ENCODE data around the gene CDYL2.

CDYL2 gene

GRCh38 chr16:80627108-80627507 lies 177.3 kb downstream of the CDYL2 start:
- no peak for DNase-seq (ENCODE audit: low read depth in 2 of 2)

GRCh38 chr16:80623376-80623775 lies 181.0 kb downstream of the CDYL2 start:
- DNase-seq (ENCODE audit: low read depth in 2 of 2) = no peak

- DNase-seq (ENCODE audit: low read depth in 2 of 2) = no peak
Measured at GRCh38 chr16:80622007-80622406, 182.4 kb downstream of the CDYL2 start.

GRCh38 chr16:80620736-80621605 lies 183.4 kb downstream of the CDYL2 start:
- DNase-seq (ENCODE audit: low read depth in 2 of 2) = no peak

GRCh38 chr16:80619824-80620223 lies 184.6 kb downstream of the CDYL2 start:
- DNase-seq (ENCODE audit: low read depth in 2 of 2) = no peak

- no peak for DNase-seq (ENCODE audit: low read depth in 2 of 2)
Measured at GRCh38 chr16:80618862-80619648, 185.3 kb downstream of the CDYL2 start.

- DNase-seq (ENCODE audit: low read depth in 2 of 2) = no peak
Measured at GRCh38 chr16:80616362-80616761, 188.0 kb downstream of the CDYL2 start.

- no peak for DNase-seq (ENCODE audit: low read depth in 2 of 2)
Measured at GRCh38 chr16:80615735-80616134, 188.7 kb downstream of the CDYL2 start.

GRCh38 chr16:80614908-80615671 lies 189.3 kb downstream of the CDYL2 start:
- no peak for DNase-seq (ENCODE audit: low read depth in 2 of 2)

GRCh38 chr16:80612461-80613017 lies 191.9 kb downstream of the CDYL2 start:
- DNase-seq (ENCODE audit: low read depth in 2 of 2) = no peak

- DNase-seq (ENCODE audit: low read depth in 2 of 2) = no peak
Measured at GRCh38 chr16:80611930-80612327, 192.5 kb downstream of the CDYL2 start.

GRCh38 chr16:80611171-80611929 lies 193.0 kb downstream of the CDYL2 start:
- DNase-seq (ENCODE audit: low read depth in 2 of 2) = no peak

GRCh38 chr16:80610481-80611156 lies 193.8 kb downstream of the CDYL2 start:
- no peak for DNase-seq (ENCODE audit: low read depth in 2 of 2)

GRCh38 chr16:80608946-80609345 lies 195.5 kb downstream of the CDYL2 start:
- DNase-seq (ENCODE audit: low read depth in 2 of 2) = no peak

GRCh38 chr16:80607204-80607603 lies 197.2 kb downstream of the CDYL2 start:
- DNase-seq (ENCODE audit: low read depth in 2 of 2) = no peak

GRCh38 chr16:80606221-80606766 lies 198.1 kb downstream of the CDYL2 start:
- DNase-seq (ENCODE audit: low read depth in 2 of 2) = no peak

GRCh38 chr16:80604600-80605355 lies 199.6 kb downstream of the CDYL2 start:
- DNase-seq (ENCODE audit: low read depth in 2 of 2) = no peak

GRCh38 chr16:80602894-80603293 lies 201.5 kb downstream of the CDYL2 start:
- no peak for DNase-seq (ENCODE audit: low read depth in 2 of 2)

GRCh38 chr16:80601182-80601581 lies 203.2 kb downstream of the CDYL2 start:
- DNase-seq (ENCODE audit: low read depth in 2 of 2) = no peak
